H1 (cell line): ENCODE data around the gene RPS6KA5. TPM values are rescaled to one million over a fixed set of nuclear protein-coding genes. Genes with fewer than 3 reads are reported as not detected.

Experiments used
- CTCF ChIA-PET: fragments of 300-600 bp; sonication (Branson Sonifier 250); formaldehyde crosslinking; loops from one replicate; lab custom pipeline; 2021; ENCODE audit not compliant: partially characterized antibody; lab: Charles Lee
- POLR2A ChIA-PET: fragments of 300-600 bp; sonication (Branson Sonifier 250); formaldehyde crosslinking; loops from one replicate; lab custom pipeline; 2021; ENCODE audit warnings: inconsistent platforms; ENCODE audit not compliant: partially characterized antibody; lab: Charles Lee
- DNase-seq, 2 experiments: peaks; one replicate each; pipeline versions ENCODE4 v3.0.0 to v3.0.0-alpha.2; 2010 to 2022; ENCODE audit warnings: low spot score in 2 of 2, low read depth in 1 of 2, mixed read lengths in 1 of 2
- FAIRE-seq: peaks from 2 replicates; lab custom pipeline; 2011; peaks lifted over from hg19 to GRCh38; lab: Jason Lieb, UNC
- H2AFZ ChIP-seq: 2 replicates; pipeline ENCODE4 v1.8.1; 2012; ENCODE audit warnings: low read length, inconsistent platforms
- H2AK5ac ChIP-seq: 2 replicates; pipeline ENCODE4 v1.6.1; 2013; ENCODE audit warnings: low read depth, low read length
- H2BK120ac ChIP-seq: replicated peaks from 2 replicates; pipeline ENCODE3; 2013; ENCODE audit warnings: low read depth, low read length, inconsistent platforms
- H2BK12ac ChIP-seq: 2 replicates; pipeline ENCODE4 v1.6.1; 2013; ENCODE audit warnings: low read depth, low read length
- H2BK15ac ChIP-seq: 2 replicates; pipeline ENCODE4 v1.6.1; 2013; ENCODE audit warnings: low read length
- H2BK20ac ChIP-seq: 2 replicates; pipeline ENCODE4 v1.6.1; 2013; ENCODE audit warnings: low read length
- H2BK5ac ChIP-seq: 2 replicates; pipeline ENCODE4 v1.6.1; 2013; ENCODE audit warnings: low read depth, low read length
- H3K14ac ChIP-seq: 2 replicates; pipeline ENCODE4 v1.6.1; 2013; ENCODE audit warnings: inconsistent platforms; ENCODE audit not compliant: insufficient read length
- H3K18ac ChIP-seq: 2 replicates; pipeline ENCODE4 v1.6.1; 2013; ENCODE audit warnings: low read length; ENCODE audit errors: extremely low read depth
- H3K23ac ChIP-seq: 2 replicates; pipeline ENCODE4 v1.6.1; 2013; ENCODE audit warnings: inconsistent platforms; ENCODE audit not compliant: insufficient read length
- H3K23me2 ChIP-seq: 2 replicates; pipeline ENCODE4 v1.6.1; 2013; ENCODE audit warnings: low read depth, low read length
- H3K27ac ChIP-seq: 2 replicates; pipeline ENCODE4 v1.6.1; 2011; ENCODE audit warnings: low read depth, low read length, inconsistent platforms
- H3K27me3 ChIP-seq, 4 experiments: replicated peaks in 1 of 4; 1 replicate in 1 of 4; 2 replicates in 3 of 4; pipeline versions ENCODE4 v1.6.1 to v1.8.1; 2011 to 2013; ENCODE audit warnings: low read length in 3 of 4, mild to moderate bottlenecking in 3 of 4, inconsistent platforms in 2 of 4, mixed read lengths in 2 of 4, moderate library complexity in 1 of 4; ENCODE audit not compliant: control insufficient read depth in 3 of 4, insufficient read depth in 3 of 4; ENCODE audit errors: extremely low read depth in 1 of 4
- H3K36me3 ChIP-seq, 4 experiments: 2 replicates each; pipeline versions ENCODE4 v1.6.1 to v1.8.1; 2011 to 2013; ENCODE audit warnings: mild to moderate bottlenecking in 4 of 4, low read length in 3 of 4, moderate library complexity in 2 of 4, control low read depth in 1 of 4, inconsistent platforms in 1 of 4; ENCODE audit not compliant: insufficient read depth in 4 of 4, control insufficient read depth in 2 of 4
- H3K4ac ChIP-seq: replicated peaks from 2 replicates; pipeline ENCODE3; 2013; ENCODE audit warnings: low read length, low read depth, mixed read lengths, inconsistent platforms; ENCODE audit not compliant: insufficient read length
- H3K4me1 ChIP-seq, 4 experiments: replicated peaks in 1 of 4; 1 replicate in 1 of 4; 2 replicates in 3 of 4; pipeline versions ENCODE4 v1.6.1 to v1.8.1; 2011 to 2013; ENCODE audit warnings: low read length in 3 of 4, inconsistent platforms in 2 of 4, mixed read lengths in 1 of 4; ENCODE audit not compliant: insufficient read depth in 4 of 4, control insufficient read depth in 3 of 4
- H3K4me2 ChIP-seq, 2 experiments: 2 replicates each; pipeline versions ENCODE4 v1.6.1 to v1.8.1; 2011 to 2013; ENCODE audit warnings: low read depth in 2 of 2, low read length in 2 of 2, control low read depth in 1 of 2, inconsistent platforms in 1 of 2, mild to moderate bottlenecking in 1 of 2; ENCODE audit not compliant: insufficient read depth in 1 of 2
- H3K4me3 ChIP-seq, 4 experiments: fragments of 200-600, 300-600 bp in 1 of 4; sonication (generic), shearing (Covaris generic), sonication (Bioruptor Twin) in 1 of 4; 2 replicates each; pipeline versions ENCODE4 v1.5.1 to v1.8.1; 2011 to 2016; ENCODE audit warnings: low read length in 4 of 4, low read depth in 3 of 4, control low read depth in 2 of 4, inconsistent platforms in 2 of 4, mild to moderate bottlenecking in 2 of 4, mixed read lengths in 1 of 4, moderate library complexity in 1 of 4; ENCODE audit not compliant: insufficient read depth in 2 of 4; ENCODE audit errors: extremely low read depth in 1 of 4
- H3K56ac ChIP-seq: replicated peaks from 2 replicates; pipeline ENCODE3; 2013; ENCODE audit warnings: low read depth, mild to moderate bottlenecking, mixed read lengths, low read length, inconsistent platforms; ENCODE audit not compliant: insufficient read length
- H3K79me1 ChIP-seq: 2 replicates; pipeline ENCODE4 v1.6.1; 2013; ENCODE audit warnings: low read depth, low read length, control low read depth
- H3K79me2 ChIP-seq, 2 experiments: 2 replicates each; pipeline versions ENCODE4 v1.6.1 to v1.8.1; 2012 to 2013; ENCODE audit warnings: low read length in 2 of 2, mild to moderate bottlenecking in 2 of 2, inconsistent platforms in 1 of 2; ENCODE audit not compliant: insufficient read depth in 2 of 2, control insufficient read depth in 1 of 2
- H3K9ac ChIP-seq, 4 experiments: replicated peaks in 1 of 4; 1 replicate in 1 of 4; 2 replicates in 3 of 4; pipeline versions ENCODE4 v1.6.1 to v1.8.1; 2011 to 2013; ENCODE audit warnings: low read depth in 3 of 4, low read length in 3 of 4, control low read depth in 2 of 4, mild to moderate bottlenecking in 2 of 4, moderate library complexity in 2 of 4, inconsistent platforms in 1 of 4; ENCODE audit errors: extremely low read depth in 1 of 4
- H3K9me3 ChIP-seq, 2 experiments: 2 replicates each; pipeline versions ENCODE4 v1.6.1 to v1.8.1; 2012 to 2013; ENCODE audit warnings: mild to moderate bottlenecking in 2 of 2, moderate library complexity in 2 of 2, control low read depth in 1 of 2, inconsistent platforms in 1 of 2, low read depth in 1 of 2, low read length in 1 of 2, mixed read lengths in 1 of 2; ENCODE audit not compliant: insufficient read depth in 2 of 2
- H4K20me1 ChIP-seq, 2 experiments: replicated peaks in 1 of 2; 2 replicates each; pipeline versions ENCODE3 to v1.8.1; 2011 to 2013; ENCODE audit warnings: inconsistent platforms in 2 of 2, low read length in 2 of 2, mild to moderate bottlenecking in 1 of 2; ENCODE audit not compliant: insufficient read depth in 2 of 2, control insufficient read depth in 1 of 2
- H4K5ac ChIP-seq: 2 replicates; pipeline ENCODE4 v1.6.1; 2013; ENCODE audit warnings: low read length, low read depth, mixed read lengths, inconsistent platforms; ENCODE audit not compliant: insufficient read length
- H4K8ac ChIP-seq: 2 replicates; pipeline ENCODE4 v1.8.0; 2013; ENCODE audit warnings: mild to moderate bottlenecking, moderate library complexity, low read length, inconsistent platforms; ENCODE audit not compliant: insufficient read depth; ENCODE audit errors: extremely low read depth
- H4K91ac ChIP-seq: replicated peaks from 2 replicates; pipeline ENCODE3; 2013; ENCODE audit warnings: low read length, mixed read lengths, inconsistent platforms; ENCODE audit not compliant: insufficient read length
- CTBP2 ChIP-seq: IDR thresholded peaks from 2 replicates; pipeline ENCODE4 v1.7.0; 2011; ENCODE audit warnings: borderline replicate concordance, mild to moderate bottlenecking, moderate library complexity, mixed read lengths, low read length; ENCODE audit not compliant: insufficient read depth, insufficient read length
- CTCF ChIP-seq, 3 experiments: IDR thresholded peaks; 1 replicate in 2 of 3; 2 replicates in 1 of 3; pipeline versions ENCODE4 v1.5.1 to v1.6.1; 2011; ENCODE audit warnings: low read length in 3 of 3, mild to moderate bottlenecking in 3 of 3, inconsistent platforms in 2 of 3, low read depth in 1 of 3, moderate library complexity in 1 of 3; ENCODE audit not compliant: insufficient read depth in 1 of 3; ENCODE audit errors: control extremely low read depth in 1 of 3
- KDM1A ChIP-seq: fragments of 200-600, 300-600 bp; sonication (generic); IDR thresholded peaks from 2 replicates; pipeline ENCODE4 v1.7.1; 2016; ENCODE audit warnings: mild to moderate bottlenecking, low read length, borderline replicate concordance
- RAD21 ChIP-seq, 2 experiments: IDR thresholded peaks in 1 of 2; conservative IDR thresholded peaks in 1 of 2; 2 replicates each; pipeline ENCODE4 v1.6.1; 2011; ENCODE audit warnings: low read depth in 2 of 2, low read length in 2 of 2, improper control_type of control experiment in 1 of 2, inconsistent platforms in 1 of 2, mild to moderate bottlenecking in 1 of 2, moderate library complexity in 1 of 2
- WGBS, 2 experiments: shearing (Covaris generic) in 1 of 2; methylation state at CpG; one replicate each; pipeline versions ENCODE4 v1.1.6 to v1.1.7; 2013 to 2015; ENCODE audit warnings: low lambda C conversion rate in 2 of 2, mixed read lengths in 2 of 2, inconsistent platforms in 1 of 2, low coverage in 1 of 2, missing lambda C conversion rate in 1 of 2; ENCODE audit not compliant: insufficient replicate concordance in 2 of 2, insufficient coverage in 1 of 2, insufficient read length in 1 of 2; ENCODE audit errors: extremely low coverage in 1 of 2, missing lambda C conversion rate in 1 of 2; 5-methylcytosine and 5-hydroxymethylcytosine counted together
- polyA plus RNA-seq, 7 experiments: library from polyadenylated mRNA; depleted of rRNA in 3 of 7; stranded (reverse) in 5 of 7; unstranded in 2 of 7; fragments of >200 nt in 5 of 7; fragments of 200-250 nt in 2 of 7; gene quantifications; 1 replicate in 5 of 7; 2 replicates in 1 of 7; 4 replicates in 1 of 7; pipeline versions ENCODE4 v1.2.1 to v1.2.3, GENCODE V29; 2011 to 2013; ENCODE audit warnings: missing spikeins in 2 of 7, mixed read lengths in 2 of 7
- total RNA-seq: library from RNA; stranded (reverse); fragmentation: NEBNext Ultra II Directional; extraction: Animal tissue kit (Norgen Biotek cat#: 25700); gene quantifications from 2 replicates; pipeline ENCODE4 v1.2.1, GENCODE V29; 2021

RPS6KA5 gene
- total and polyA plus RNA-seq, 2 of the 8 experiments (the other 6 are each of a cell fraction or from before 2014, with no cell fraction given) = 0.85 to 3.1 TPM

DNA sequence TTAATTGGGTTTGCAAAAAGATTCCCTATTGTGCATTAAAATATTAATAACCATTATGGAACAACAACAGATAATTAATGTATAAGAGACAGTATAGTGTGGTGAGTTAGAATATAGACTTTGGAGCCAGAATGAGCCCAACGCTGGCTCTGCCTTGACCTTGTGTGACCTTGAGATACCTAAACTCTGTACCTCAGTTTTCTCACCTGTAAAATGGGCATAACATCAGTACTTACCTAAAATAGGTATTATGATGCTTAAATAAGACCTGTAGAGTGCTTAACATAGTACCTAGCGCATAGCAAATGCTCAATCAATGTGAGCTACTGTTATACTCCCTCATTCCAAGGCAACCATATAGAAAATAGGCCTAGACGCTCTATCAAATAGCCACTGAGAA lies 153.3 kb downstream of the RPS6KA5 start:
- H2BK20ac ChIP-seq = no peak overlapping the region
- H3K27me3 ChIP-seq = no peaks in the 10 kb centered on the region
- H4K20me1 ChIP-seq = no peaks in the 10 kb centered on the region

More for the DNA sequence above, 153.3 kb downstream of the RPS6KA5 start:
- H2BK15ac ChIP-seq = no peak overlapping the region
- H3K36me3 ChIP-seq = no peaks in the 10 kb centered on the region
- no peak overlapping the region for H2BK5ac ChIP-seq
- H4K91ac ChIP-seq = no peak overlapping the region
- no peaks in the 10 kb centered on the region for H3K23me2 ChIP-seq
- no peak overlapping the region for H2BK12ac ChIP-seq
- H2AK5ac ChIP-seq = no peak overlapping the region
- H3K9ac ChIP-seq = no peak overlapping the region
- no peak overlapping the region for H3K4ac ChIP-seq
- no peaks in the 10 kb centered on the region for H3K9me3 ChIP-seq
- no peak overlapping the region for H4K8ac ChIP-seq
- no peak overlapping the region for H3K23ac ChIP-seq
- TF ChIP-seq CTBP2 = no peak
- TF ChIP-seq KDM1A = peak; percentile 58; the same call in 1 of the 2 replicates
- no peak for TF ChIP-seq CTCF (IDR thresholded peaks at IDR 0.05; ENCODE audit: control extremely low read depth in 1 of 3, insufficient read depth in 1 of 3, low read depth in 1 of 3, low read length in 3 of 3)
- TF ChIP-seq RAD21 (IDR thresholded peaks at IDR 0.05 in 1 of 2, conservative IDR thresholded peaks at IDR 0.05 in 1 of 2; ENCODE audit: low read depth in 2 of 2, low read length in 2 of 2) = no peak
- H3K27ac ChIP-seq = no peak overlapping the region
- FAIRE-seq = no peak
- H3K79me2 ChIP-seq = no peaks in the 10 kb centered on the region
- no peak overlapping the region for H2BK120ac ChIP-seq
- no peak overlapping the region for H3K56ac ChIP-seq
- POLR2A ChIA-PET = no interaction called here
- no peak for DNase-seq
- no peak overlapping the region for H4K5ac ChIP-seq
- no peaks in the 10 kb centered on the region for H3K4me1 ChIP-seq
- no peak overlapping the region for H2AFZ ChIP-seq
- no peak overlapping the region for H3K14ac ChIP-seq
- no peaks in the 10 kb centered on the region for H3K79me1 ChIP-seq
- no peak overlapping the region for H3K4me2 ChIP-seq
- CTCF ChIA-PET = interaction anchor here (1.0 to 3.0 kb wide), 3 partner anchors 232 to 266 kb away, joined by 3 to 14 read pairs (median 4); no protein-coding TSS in a partner anchor
- WGBS, 2 experiments = 93% methylated on average over 3 of the region's 3 CpGs; no CpG with 5 or more reads in 1 of the 2 experiments
- H3K18ac ChIP-seq = no peak overlapping the region
- H3K4me3 ChIP-seq = no peak overlapping the region
